ENCODE measurements around the gene PDLIM5. TPM values are rescaled to one million over a fixed set of nuclear protein-coding genes. Genes with fewer than 3 reads are reported as not detected.

The PDLIM5 gene
- total RNA-seq, 1 experiment from 2014 or later: 44.7 TPM

DNA sequence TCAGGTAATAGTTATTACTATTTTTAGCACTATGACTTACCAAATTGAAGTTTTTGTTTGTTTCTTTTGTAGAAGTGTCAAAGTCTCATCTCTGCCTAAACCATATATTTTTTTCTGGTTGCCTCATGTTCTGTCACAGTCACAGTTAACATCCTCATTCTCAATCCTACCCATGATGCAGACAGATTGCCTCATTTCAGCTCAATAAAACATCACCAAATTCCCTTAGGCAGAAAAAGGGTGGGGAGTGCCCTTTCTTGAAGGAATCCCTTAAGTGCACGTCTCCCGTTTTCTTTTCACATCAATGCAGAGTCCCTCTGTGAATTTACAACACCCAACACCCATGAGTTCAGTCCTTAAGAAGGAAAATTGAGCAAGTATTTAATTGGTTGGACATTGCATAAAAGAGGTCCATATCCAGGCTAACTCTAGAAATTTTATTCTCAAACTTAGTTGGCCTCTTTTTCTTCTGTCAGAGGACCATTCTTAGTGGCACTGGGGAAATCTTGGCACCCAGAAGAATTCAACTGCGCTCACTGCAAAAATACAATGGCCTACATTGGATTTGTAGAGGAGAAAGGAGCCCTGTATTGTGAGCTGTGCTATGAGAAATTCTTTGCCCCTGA, 202.4 kb downstream of the PDLIM5 start:
- Histone ChIP-seq H3K27ac (ENCODE audit: low read length) (no peak overlapping the region), H3K27me3 (ENCODE audit: control insufficient read depth, insufficient read depth, low read length) (no peaks in the 10 kb centered on the region), H3K9me3 (ENCODE audit: control insufficient read depth, insufficient read depth, low read depth, low read length) (no peaks in the 10 kb centered on the region), H3K36me3 (ENCODE audit: control insufficient read depth, insufficient read depth, low read length) (no peaks in the 10 kb centered on the region), H3K4me3 (ENCODE audit: low read depth in 2 of 2, low read length in 2 of 2) (no peak overlapping the region), H3K4me1 (ENCODE audit: control insufficient read depth, insufficient read depth, low read length) (no peaks in the 10 kb centered on the region)
- no peak for DNase-seq (ENCODE audit: low read depth, low spot score)
- TF ChIP-seq POLR2AphosphoS5 (IDR thresholded peaks at IDR 0.05; ENCODE audit: low read depth, low read length): no peak
- no peak for TF ChIP-seq TCF7L2 (IDR thresholded peaks at IDR 0.05; ENCODE audit: low read depth, low read length)
- TF ChIP-seq SIN3A (IDR thresholded peaks at IDR 0.05; ENCODE audit: borderline replicate concordance, insufficient read depth, low read depth, low read length): no peak
- TF ChIP-seq, protein P1, sequence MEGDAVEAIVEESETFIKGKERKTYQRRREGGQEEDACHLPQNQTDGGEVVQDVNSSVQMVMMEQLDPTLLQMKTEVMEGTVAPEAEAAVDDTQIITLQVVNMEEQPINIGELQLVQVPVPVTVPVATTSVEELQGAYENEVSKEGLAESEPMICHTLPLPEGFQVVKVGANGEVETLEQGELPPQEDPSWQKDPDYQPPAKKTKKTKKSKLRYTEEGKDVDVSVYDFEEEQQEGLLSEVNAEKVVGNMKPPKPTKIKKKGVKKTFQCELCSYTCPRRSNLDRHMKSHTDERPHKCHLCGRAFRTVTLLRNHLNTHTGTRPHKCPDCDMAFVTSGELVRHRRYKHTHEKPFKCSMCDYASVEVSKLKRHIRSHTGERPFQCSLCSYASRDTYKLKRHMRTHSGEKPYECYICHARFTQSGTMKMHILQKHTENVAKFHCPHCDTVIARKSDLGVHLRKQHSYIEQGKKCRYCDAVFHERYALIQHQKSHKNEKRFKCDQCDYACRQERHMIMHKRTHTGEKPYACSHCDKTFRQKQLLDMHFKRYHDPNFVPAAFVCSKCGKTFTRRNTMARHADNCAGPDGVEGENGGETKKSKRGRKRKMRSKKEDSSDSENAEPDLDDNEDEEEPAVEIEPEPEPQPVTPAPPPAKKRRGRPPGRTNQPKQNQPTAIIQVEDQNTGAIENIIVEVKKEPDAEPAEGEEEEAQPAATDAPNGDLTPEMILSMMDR (IDR thresholded peaks at IDR 0.05): no peak
- TF ChIP-seq, protein P2, sequence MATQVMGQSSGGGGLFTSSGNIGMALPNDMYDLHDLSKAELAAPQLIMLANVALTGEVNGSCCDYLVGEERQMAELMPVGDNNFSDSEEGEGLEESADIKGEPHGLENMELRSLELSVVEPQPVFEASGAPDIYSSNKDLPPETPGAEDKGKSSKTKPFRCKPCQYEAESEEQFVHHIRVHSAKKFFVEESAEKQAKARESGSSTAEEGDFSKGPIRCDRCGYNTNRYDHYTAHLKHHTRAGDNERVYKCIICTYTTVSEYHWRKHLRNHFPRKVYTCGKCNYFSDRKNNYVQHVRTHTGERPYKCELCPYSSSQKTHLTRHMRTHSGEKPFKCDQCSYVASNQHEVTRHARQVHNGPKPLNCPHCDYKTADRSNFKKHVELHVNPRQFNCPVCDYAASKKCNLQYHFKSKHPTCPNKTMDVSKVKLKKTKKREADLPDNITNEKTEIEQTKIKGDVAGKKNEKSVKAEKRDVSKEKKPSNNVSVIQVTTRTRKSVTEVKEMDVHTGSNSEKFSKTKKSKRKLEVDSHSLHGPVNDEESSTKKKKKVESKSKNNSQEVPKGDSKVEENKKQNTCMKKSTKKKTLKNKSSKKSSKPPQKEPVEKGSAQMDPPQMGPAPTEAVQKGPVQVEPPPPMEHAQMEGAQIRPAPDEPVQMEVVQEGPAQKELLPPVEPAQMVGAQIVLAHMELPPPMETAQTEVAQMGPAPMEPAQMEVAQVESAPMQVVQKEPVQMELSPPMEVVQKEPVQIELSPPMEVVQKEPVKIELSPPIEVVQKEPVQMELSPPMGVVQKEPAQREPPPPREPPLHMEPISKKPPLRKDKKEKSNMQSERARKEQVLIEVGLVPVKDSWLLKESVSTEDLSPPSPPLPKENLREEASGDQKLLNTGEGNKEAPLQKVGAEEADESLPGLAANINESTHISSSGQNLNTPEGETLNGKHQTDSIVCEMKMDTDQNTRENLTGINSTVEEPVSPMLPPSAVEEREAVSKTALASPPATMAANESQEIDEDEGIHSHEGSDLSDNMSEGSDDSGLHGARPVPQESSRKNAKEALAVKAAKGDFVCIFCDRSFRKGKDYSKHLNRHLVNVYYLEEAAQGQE (IDR thresholded peaks at IDR 0.05; ENCODE audit: insufficient read depth in 1 of 2, low read depth in 2 of 2, low read length in 1 of 2): no peak
- POLR2A ChIA-PET: no interaction called here
- no peak for ATAC-seq
- in situ Hi-C loops (cut with HindIII; ENCODE audit: low pct_unique_long_range_greater_than_20kb, low sequenced_read_pairs) (no loop called here), intact Hi-C loops (cut with micrococcal nuclease; ENCODE audit: unreplicated experiment) (no loop called here)
- no TSS peak for BruUV-seq (replicated peaks)
- CTCF ChIA-PET: interaction anchor here (0.7 kb wide), 1 partner anchor 30 kb away, joined by 3 read pairs; no protein-coding TSS in a partner anchor

DNA sequence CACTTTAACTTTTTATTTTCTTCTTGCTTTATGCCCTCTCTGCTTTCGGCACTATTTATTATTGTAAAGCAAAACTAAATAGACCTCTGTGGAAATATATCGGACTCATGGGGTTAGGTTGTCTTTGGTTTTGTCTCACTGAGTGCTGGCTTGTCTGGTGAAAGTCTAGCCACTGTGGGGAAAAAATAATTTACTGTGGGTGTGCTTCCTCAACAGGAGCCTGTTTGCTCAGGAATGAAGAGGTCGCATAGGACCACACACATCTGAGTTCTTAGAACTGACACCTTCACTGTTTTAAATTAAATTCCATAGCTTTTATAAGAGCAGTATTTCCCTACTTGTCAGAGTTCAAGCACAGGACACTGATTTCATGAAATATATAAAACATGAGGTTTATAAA, 203.0 kb downstream of the PDLIM5 start:
- H3K27ac ChIP-seq (ENCODE audit: low read length): no peak overlapping the region
- POLR2A ChIA-PET: no interaction called here
- TF ChIP-seq, protein P1 (IDR thresholded peaks at IDR 0.05): no peak
- TF ChIP-seq SIN3A (IDR thresholded peaks at IDR 0.05; ENCODE audit: borderline replicate concordance, insufficient read depth, low read depth, low read length) (no peak), POLR2AphosphoS5 (IDR thresholded peaks at IDR 0.05; ENCODE audit: low read depth, low read length) (no peak), TCF7L2 (IDR thresholded peaks at IDR 0.05; ENCODE audit: low read depth, low read length) (no peak)
- TF ChIP-seq, protein P2 (IDR thresholded peaks at IDR 0.05; ENCODE audit: insufficient read depth in 1 of 2, low read depth in 2 of 2, low read length in 1 of 2): no peak
- no peaks in the 10 kb centered on the region for H3K36me3 ChIP-seq (ENCODE audit: control insufficient read depth, insufficient read depth, low read length)
- intact Hi-C loops (cut with micrococcal nuclease; ENCODE audit: unreplicated experiment): no loop called here
- H3K4me3 ChIP-seq (ENCODE audit: low read depth in 2 of 2, low read length in 2 of 2): no peak overlapping the region
- in situ Hi-C loops (cut with HindIII; ENCODE audit: low pct_unique_long_range_greater_than_20kb, low sequenced_read_pairs): no loop called here
- ATAC-seq: no peak
- DNase-seq (ENCODE audit: low read depth, low spot score): no peak
- H3K9me3 ChIP-seq (ENCODE audit: control insufficient read depth, insufficient read depth, low read depth, low read length): no peaks in the 10 kb centered on the region
- no peaks in the 10 kb centered on the region for H3K27me3 ChIP-seq (ENCODE audit: control insufficient read depth, insufficient read depth, low read length)
- H3K4me1 ChIP-seq (ENCODE audit: control insufficient read depth, insufficient read depth, low read length): no peaks in the 10 kb centered on the region
- no TSS peak for BruUV-seq (replicated peaks)
- CTCF ChIA-PET: interaction anchor here (0.7 kb wide), 1 partner anchor 31 kb away, joined by 3 read pairs; no protein-coding TSS in a partner anchor
